GM18867 (cell line): ENCODE results near the gene IFITM2.
"Not testable (repeated sequence)": the region's sequence is repeated elsewhere in the genome, so short reads cannot be mapped to it uniquely, and the experiment has no call there.

ENCODE experiments used
- ATAC-seq: cut with Tn5 transposase; IDR thresholded peaks from one replicate; pipeline ENCODE4 v1.9.1; 2021; ENCODE audit warnings: mild to moderate bottlenecking, moderate library complexity; ENCODE audit not compliant: unreplicated experiment

IFITM2 gene

DNA sequence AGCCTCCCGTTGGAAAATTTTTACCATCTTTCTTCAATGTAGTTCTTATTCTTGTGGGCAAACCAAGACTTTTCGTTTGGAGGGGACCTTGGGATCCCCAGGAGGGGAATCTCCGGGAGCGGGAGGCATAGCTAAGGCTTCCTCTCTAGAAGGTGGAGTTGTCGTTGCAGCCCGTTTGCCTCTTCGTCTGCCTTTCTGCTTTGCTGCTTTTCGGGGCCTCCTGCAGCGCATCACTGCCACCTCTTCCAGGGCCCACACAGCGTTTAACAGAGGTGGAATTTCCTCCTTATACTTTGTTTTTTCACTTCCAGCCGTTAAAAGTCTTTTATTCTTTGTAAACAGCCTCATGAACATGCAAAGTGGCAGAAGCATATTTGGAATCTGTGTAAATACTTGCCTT is 16.5 kb downstream of the IFITM2 start:
- no peak for ATAC-seq

DNA sequence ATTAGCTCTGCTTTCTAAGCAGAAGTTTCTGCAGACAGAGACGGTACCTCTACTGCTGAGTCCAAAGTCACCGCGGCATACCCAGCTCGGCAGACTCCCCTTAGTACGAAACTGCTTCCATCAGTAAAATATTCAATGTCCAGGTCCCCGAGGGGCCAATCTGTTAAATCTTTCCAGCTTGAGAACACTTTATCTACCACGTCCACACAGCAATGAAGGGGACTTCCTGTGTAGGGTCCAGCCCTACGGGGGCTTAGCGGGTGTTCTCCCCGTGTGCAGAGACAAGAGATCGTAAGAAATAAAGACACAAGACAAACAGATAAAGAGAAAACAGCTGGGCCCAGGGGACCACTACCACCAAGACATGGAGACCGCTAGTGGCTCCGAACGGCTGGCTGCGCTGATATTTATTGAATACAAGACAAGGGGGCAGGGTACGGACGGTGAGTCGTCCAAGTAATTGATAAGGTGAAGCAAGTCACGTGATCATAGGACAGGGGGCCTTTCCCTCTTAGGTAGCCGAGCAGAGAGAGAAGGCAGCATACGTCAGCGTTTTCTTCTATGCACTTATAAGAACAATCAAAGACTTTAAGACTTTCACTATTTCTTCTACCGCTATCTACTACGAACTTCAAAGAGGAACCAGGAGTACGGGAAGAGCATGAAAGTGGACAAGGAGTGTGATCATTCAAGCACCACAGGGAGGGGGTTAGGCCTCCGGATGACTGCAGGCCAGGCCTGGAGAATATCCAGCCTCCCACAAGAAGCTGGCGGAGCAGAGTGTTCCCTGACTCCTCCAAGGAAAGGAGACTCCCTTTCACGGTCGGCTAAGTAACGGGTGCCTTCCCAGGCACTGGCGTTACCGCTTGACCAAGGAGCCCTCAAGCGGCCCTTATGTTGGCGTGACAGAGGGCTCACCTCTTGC is 17.2 kb downstream of the IFITM2 start:
- not testable (repeated sequence) for ATAC-seq

DNA sequence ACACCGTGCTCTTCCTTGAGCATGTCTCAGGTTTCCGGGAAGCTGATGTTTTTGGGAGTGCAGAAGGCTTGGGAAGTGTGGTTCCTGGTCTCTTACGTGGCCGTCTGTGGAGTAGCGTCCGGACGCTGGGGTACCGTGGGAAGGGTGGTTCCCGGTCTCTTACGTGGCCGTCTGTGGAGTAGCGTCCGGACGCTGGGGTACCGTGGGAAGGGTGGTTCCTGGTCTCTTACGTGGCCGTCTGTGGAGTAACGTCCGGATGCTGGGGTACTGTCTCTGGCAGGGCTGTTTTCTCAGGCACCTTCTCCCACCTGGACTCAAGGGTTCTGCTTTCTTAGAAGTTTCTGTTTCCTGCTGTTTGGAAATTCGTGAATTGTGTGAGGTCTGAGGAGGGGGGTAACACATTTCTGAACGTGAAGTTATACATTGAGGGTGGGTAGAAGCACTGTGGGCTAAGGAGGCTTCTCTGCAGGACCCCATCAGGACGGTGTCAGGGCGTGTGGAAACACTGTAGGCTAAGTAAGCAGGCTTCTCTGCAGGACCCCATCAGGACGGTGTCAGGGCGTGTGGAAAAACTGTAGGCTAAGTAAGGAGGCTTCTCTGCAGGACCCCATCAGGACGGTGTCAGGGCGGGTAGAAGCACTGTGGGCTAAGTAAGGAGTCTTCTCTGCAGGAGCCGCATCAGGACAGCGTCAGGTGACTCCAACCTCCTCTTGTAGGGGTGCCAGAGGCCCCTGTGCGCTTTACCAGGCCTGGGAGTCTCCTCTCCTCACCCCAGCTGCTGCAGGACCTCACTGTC is 18.4 kb downstream of the IFITM2 start:
- no peak for ATAC-seq

DNA sequence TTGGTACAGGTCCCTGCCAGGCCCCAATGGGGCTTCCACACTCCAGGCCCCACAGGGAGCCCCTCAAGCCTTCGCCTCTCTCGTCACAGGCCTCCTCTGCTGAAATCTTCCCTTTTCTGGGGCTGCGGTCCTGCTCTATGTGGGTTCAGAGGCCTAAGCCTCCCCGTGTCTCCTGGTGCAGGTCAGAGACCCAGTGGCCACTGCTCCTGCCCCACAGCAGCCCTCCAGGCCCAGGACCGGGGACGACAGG is 18.9 kb downstream of the IFITM2 start:
- no peak for ATAC-seq

DNA sequence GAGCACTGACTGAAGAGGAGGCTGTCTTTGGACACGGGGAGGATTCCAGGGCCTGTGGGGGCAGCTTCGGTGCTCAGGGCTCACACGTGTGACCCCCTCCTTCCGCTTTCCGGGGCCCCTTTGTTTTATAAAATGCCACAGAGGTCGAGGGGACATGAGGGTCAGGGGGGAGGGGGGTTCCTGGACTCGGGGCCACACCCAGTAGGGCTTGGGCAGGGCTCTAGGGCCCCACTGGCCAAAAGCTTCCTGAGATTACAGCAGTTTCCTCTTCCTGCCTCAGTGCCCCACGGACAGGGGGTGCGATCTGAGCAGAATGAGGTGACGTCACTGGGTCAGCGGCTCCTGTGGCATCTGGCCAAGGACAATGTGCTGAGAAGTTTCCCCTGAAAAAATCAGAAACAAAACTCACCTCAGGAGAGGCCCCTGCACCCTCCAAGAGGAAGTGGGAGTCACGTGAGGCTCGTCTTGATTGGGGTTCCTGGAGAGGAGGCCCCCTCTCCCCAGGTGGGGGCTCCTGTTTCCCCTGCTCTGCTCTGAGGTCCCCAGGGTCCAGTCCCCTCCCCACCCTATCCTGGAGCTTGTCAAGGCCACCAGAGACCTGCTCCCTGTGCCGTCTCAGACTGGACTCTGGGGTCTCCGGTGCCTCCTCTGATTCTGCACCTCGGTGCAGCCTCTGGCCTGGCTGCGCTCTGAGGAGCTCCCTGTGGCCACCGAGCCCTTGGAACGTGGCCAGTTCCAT is 19.4 kb downstream of the IFITM2 start:
- ATAC-seq = peak; percentile 63

DNA sequence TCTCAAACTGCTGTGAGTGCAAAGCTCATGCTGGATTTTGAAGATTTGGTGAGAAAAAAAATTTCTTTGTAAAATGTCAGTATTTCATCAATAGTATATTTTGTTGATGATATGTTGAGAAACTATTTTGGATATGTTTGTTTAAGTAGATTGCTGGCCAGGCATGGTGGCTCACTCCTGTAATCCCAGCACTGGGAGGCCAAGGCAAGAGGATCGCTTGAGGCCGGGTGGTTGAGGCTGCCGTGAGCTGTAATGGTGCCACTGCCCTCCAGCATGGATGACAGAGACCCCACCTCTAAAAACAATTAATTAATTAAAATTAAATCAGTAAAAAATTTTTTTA is 19.9 kb downstream of the IFITM2 start:
- no peak for ATAC-seq

DNA sequence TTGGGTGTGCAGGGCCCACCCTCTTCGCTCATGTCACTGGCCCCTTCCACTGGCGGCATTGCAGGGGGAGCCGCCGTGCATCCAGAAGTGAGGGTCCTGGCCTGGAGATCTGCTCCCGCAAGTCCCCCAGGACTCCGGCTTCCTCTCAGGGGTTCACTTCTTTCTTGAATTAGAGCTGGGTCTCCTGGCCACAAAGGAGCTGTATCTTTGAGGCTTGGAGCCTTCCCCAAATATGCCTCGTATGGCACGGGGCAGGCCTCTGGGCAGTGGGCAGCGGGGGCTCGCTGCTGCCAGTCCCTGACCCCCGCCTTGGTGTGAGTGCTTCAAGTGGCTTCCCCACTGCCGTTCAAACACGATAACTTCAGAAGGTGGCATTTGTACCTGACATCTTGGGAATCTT is 20.4 kb downstream of the IFITM2 start:
- no peak for ATAC-seq

DNA sequence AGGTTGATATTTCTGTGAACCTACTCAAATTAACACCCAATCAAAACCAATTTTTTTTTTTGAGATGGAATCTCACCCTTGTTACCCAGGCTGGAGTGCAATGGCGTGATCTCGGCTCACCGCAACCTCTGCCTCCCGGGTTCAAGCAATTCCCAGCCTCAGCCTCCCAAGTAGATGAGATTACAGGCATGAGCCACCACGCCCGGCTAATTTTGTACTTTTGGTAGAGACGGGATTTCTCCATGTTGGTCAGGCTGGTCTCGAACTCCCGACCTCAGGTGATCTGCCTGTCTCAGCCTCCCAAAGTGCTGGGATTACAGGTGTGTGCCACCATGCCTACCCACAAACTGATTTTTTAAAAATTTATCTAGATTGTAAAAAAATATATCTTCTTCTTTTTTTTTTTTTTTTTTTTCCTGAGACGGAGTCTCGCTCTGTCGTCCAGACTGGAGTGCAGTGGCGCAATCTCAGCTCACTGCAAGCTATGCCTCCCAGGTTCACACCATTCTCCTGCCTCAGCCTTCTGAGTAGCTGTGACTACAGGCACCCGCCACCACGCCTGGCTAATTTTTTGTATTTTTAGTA is 21.0 kb downstream of the IFITM2 start:
- not testable (repeated sequence) for ATAC-seq

DNA sequence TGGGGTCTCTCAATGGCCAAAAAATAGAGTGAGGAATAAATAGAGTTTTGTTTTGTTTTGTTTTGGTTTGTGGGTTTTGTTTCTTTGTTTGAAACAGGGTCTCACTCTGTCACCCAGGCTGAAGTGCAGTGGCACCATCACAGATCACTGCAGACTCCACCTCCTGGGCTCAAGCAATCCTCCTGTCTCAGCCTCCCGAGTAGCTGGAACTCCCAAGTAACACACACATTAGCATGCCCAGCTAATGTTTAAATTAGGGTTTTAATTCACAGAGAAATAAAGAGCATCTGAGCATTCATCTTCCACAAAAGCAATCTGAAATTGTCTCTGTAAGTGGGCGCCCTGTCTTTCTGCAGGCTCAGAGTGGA is 22.3 kb downstream of the IFITM2 start:
- ATAC-seq = no peak

DNA sequence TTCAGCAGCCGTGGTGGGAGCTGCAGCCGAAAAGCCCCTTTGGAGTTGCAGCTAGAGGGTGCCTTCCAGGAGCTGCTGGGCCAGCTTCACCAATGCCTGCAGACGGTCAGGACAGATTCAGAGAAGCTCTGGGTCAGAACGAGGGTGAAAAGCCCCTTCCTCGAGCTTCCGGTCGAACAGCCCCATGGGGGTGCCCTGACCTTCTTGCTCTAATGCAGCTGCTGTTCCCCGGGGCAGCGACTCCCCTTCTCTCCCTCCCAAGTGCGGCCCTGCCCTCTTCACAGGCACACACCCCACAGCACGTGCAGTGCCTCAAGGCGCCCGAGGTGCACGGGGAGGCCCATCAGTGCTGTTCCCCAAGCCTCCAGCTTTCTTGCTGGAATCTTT is 22.7 kb downstream of the IFITM2 start:
- no peak for ATAC-seq

DNA sequence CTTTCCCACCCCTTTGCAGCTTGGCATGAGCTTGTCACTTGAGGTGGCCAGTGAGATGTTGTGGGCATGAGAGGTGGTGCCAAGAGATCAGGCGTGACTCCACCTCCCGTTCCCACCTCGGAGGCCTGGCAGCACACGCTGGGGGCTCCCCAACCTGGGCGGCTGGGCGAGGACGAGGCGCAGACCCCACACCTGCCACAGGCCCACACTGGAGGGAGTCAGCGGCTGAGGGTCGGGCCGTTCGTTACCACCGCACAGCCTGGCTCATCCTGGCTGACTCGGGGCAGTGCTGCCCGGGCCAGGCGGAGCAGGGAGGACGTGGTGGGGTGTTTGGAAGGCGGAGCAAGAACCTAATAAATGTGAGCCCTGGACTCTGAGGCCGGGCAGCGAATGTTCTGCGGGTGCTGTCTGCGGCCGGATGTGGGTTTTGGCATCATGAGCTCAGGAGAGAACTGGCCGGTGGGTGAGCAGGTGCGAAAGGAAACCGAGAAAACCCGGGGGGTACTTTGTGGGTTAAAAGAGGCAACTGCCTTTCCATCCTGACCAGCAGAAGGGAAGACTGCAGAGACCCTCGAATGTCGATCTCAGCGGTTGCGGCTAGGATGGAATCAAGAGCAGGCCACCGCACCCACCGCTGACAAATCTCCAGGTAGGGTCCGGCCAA is 23.2 kb downstream of the IFITM2 start:
- ATAC-seq = no peak

DNA sequence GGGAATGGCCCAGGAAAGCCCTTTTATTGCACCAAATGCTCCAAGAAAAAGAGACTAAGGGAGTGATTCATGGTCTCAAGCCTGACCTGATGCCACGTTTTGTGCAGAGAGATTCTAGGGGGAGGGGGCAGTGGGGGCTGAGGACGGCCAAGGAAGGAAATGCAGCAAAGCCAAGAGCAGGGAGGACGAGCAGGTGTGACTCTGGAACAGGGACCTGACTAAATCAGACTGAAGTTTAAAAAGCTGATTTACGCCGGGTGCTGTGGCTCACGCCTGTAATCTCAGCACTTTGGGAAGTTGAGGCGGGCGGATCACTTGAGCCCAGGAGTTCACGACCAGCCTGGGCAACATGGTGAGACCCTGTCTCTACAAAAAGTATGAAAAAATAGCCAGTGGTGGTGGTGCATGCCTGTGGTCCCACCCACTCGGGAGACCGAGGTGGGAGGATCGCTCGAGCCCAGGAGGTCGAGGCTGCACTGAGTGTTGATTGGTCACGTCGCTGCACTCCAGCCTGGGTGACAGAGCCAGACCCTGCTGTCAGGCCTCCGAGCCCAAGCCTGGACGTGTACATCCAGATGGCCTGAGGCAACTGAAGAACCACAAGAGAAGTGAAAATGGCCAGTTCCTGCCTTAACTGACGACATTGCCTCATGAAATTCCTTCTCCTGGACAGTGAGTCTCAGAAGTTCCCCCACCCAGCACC is 23.9 kb downstream of the IFITM2 start:
- no peak for ATAC-seq

DNA sequence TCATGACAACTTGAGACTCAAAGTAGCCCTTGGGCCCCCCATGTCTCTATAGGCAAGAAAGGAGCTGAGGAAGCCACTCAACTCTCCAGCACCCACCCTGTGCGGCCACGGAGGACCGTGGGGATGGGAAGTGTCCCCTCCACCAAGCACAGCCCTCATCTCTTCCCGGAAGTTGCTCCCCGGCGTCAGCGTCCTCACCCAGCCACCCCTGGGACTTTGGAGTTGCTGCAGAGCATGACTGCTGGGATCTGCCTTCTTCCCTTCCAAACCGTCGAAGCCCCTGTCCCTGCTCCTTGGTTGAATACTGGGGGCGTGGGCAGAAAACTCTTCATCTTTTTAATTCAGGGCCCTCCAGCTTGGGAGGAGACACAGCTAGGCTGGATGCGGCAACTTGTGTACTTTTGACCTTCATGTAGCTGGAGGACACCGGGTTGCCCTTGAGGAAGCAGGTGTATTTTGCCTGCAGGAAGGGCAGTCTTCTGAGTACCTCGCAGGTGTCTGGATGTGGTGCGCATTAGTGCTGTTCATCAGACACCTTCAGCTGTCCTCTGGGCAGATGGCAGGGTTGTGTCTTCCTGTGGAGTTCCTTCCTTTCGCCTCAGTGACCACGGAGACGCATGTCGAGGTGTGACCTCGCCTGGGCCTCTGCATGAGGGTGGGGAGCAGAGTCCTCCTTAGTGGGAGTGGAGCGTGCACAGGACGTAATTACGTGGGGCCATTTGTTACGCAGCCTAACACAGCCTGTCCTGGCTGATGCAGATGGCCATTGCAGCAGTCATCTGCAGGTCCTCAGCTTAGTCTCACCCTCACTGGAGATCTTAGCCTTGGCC is 25.2 kb downstream of the IFITM2 start:
- ATAC-seq = no peak

DNA sequence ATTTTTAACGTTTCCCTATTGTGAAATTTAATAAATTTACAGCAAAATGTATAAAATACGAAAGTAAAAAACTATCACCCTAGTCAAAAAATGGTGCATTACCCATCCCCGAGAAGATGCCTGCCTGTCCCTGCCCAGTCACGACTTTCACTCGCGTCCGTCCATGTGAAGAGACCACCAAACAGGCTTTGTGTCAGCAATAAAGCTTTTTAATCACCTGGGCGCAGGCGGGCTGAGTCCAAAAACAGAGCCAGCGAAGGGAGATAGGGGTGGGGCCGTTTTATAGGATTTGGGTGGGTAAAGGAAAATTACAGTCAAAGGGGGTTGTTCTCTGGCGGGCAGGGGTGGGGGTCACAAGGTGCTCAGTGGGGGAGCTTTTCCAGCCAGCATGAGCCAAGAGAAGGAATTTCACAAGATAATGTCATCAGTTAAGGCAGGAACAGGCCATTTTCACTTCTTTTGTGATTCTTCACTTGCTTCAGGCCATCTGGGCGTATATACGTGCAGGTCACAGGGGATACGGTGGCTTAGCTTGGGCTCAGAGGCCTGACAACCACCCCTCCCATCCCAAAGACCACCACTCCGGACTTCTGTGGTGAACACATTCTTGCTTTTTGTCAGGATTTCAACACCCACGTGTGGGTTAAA is 26.1 kb downstream of the IFITM2 start:
- ATAC-seq = not testable (repeated sequence)

DNA sequence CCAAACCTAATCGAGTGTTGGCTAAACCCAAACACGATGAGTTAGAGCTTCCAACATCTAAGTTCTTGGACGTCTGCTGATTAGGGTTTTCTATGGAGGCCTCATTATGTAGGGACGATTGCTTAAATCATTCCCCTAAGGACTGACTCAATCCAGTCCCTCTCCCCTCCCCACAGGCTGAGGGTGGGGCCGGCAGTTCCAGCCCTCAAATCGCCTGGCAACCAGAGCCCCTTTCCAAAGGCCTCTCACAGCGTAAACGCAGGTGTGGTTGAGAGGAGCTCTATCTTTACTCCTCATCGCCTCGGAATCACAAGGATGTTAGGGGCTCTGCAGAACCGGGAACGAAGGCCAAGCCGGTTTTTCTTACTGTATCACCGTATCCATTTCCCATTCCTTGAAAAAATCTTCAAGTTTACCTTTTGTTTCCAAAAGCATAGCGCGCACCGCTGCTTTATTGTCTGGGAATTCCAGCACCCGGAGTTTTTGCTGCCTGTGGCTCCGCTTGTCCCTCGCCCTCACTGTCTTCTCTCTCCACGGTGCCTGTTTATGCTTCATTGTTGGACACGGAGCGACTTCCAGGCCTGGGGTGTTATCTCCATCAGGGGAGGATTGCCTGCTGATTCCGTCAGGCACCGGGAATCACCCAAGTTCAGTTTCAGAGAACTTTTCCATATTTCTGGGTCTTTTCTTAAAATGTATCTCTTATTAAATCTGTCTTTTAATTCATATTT is 26.8 kb downstream of the IFITM2 start:
- ATAC-seq = no peak

DNA sequence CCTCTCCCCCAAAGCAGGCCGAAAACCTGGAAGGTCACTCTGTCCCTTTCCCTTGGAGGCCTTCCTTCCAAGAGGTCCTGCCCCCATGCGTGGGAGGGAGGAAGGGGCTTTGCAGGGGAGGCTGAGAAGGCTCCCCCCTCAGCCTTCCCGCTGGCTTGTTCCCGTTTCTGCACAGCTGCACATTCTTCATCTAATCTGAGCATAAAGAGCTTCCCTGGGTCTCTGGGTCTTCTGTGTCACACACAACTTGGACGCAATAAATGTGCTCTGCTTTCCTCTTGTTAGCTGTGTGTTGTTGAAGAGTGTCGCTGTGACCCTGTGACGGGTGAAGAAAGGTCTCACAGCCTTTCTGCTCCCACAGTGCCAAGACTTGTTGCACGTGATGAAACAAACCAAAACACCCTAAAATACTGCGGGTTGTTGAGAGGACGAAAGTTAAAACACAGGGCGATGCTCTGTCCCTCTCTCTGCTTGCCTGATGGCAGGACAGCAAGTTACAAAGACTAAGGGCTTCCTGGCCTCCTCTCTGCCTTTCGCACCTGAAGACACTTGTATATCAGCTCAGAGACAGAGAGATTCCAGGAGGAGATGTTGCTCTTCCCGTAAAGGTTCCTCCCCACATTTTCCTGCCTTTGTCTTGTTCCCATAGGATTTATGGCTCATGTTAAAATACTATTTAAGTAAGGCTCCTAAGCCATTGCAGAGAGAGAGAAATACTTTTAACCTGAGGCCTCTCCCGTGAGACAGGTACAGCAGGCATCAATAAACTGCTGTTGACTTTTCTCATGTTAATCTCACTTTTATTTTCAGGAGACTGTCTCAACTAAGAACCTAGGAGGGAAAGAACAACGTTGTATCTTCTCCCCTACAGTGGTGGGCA is 28.4 kb downstream of the IFITM2 start:
- no peak for ATAC-seq

DNA sequence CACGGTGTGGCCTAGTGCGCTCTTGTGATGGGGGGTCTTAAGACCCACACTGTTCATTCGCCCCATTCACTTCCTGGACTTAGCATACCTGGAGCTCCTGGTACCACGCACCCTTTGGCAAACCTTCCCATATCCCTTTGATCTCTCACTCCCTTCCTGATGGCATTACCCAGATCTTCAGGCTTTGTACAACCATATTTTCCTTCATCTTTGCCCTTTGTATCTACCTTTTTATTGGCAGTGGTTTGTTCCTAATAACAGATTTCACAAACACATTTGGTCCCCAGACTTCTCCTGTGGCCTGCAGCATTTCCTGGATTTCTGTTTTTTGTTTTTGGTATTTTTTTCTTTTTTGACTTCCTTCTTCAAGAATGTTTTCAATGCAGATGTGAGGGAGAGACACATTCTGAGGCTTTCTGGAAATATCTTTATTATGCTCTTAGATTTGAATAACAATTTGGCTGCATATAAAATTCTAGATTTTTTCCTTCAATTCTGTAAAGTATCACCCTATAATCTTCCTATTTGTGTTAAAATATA is 29.1 kb downstream of the IFITM2 start:
- no peak for ATAC-seq
